Effector memory CD8-positive, alpha-beta T cell (primary cell): ENCODE data around the gene FADS6.

Experiments
- ATAC-seq: fragments of 150-1000 bp; cut with Tn5 transposase; replicated peaks from 2 replicates; pipeline ENCODE4 v1.10.0; 2021; ENCODE audit warnings: mild to moderate bottlenecking, moderate library complexity
- DNase-seq, 3 experiments: peaks; one replicate each; pipeline ENCODE4 v3.0.0; 2021
- H3K27ac Mint-ChIP-seq, 2 donors: one replicate each; pipeline ENCODE4 v1.8.0; 2022; ENCODE audit warnings: mild to moderate bottlenecking in 2 of 2, mixed read lengths in 2 of 2, moderate library complexity in 2 of 2
- H3K27me3 Mint-ChIP-seq, 2 donors: one replicate each; pipeline ENCODE4 v1.8.0; 2022; ENCODE audit warnings: mixed read lengths in 2 of 2
- H3K36me3 Mint-ChIP-seq: one replicate; pipeline ENCODE4 v1.8.0; 2022; ENCODE audit warnings: mild to moderate bottlenecking, moderate library complexity, mixed read lengths; ENCODE audit not compliant: insufficient read depth
- H3K4me1 Mint-ChIP-seq, 2 donors: one replicate each; pipeline ENCODE4 v1.8.0; 2022; ENCODE audit warnings: low read depth in 2 of 2, mixed read lengths in 2 of 2
- H3K4me3 Mint-ChIP-seq, 2 donors: one replicate each; pipeline ENCODE4 v1.8.0; 2022; ENCODE audit warnings: mild to moderate bottlenecking in 2 of 2, mixed read lengths in 2 of 2, moderate library complexity in 2 of 2
- H3K9me3 Mint-ChIP-seq, 2 donors: one replicate each; pipeline ENCODE4 v1.8.0; 2022; ENCODE audit warnings: mixed read lengths in 2 of 2

Gene FADS6

DNA sequence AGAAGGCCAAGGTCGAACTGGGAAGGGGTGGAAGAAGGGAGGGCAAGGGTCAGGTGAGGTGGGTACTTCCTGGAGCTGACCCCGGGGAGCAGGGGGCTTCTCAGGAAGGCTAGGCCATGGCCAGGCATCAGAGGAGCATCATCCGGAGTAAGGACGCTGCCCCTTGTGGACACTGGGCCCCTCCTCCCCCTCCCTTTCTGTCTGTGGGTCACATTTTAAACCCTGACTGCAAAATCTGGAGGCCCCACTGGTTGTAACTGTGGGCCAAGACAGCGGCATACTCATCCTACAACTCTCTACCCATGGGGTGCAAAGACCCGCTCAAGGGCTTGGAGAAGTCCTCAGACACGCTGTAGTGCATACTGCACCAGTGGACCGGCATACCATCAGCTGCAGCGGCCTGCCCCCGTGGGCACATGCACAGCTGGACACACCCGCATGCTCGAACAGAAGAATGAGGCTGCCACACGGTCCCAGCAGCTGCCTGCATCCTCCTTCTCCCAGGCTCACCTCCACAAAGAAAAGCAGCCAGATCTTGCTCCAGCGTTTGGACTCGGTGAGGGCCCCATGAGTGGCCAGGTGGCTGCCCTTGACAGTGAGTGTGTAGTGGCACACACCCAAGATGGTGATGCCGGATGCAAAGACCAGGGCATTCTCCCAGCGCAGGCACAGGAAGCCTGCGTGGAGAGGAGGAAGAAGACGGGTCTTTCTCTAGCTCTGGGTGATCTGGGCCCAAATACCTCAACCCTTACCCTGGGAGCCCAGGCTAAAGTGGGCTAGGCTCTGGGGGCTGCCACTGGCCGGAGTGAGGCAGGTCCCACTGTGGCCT, 1.2 kb downstream of the FADS6 start:
- Mint-ChIP-seq H3K36me3 (peaks cover 8% of the 10 kb centered on the region), H3K9me3 (no peaks in the 10 kb centered on the region), H3K4me1 (peaks cover 3 to 4% of the 10 kb centered on the region in 2 donors), H3K27ac (no peak overlapping the region), H3K27me3 (peaks cover 53 to 72% of the 10 kb centered on the region in 2 donors), H3K4me3 (no peak overlapping the region)
- DNase-seq (no peak), ATAC-seq (no peak)

DNA sequence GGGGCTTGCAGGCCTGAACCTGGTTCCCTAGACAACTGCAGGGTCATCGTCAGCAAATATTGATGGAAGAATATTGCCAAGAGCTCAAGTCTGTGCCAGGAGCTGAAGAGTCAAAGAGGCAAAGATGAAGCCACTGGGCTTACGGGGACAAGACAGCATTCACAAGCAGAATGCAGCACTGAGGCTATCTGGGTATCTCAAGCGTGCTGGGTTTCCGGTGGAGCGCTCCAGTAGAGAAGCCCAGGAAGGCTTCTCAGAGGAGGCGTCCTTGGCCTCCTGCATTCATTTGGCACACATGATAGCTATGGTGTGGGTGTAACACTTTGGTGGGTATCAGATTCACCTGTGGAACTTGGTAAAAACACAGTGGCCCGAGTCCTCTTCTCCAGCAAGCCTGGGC, 2.9 kb downstream of the FADS6 start:
- H3K9me3 Mint-ChIP-seq = no peaks in the 10 kb centered on the region
- peaks cover 8% of the 10 kb centered on the region for H3K36me3 Mint-ChIP-seq
- ATAC-seq (no peak), DNase-seq (no peak)
- peaks cover 3 to 4% of the 10 kb centered on the region in 2 donors for H3K4me1 Mint-ChIP-seq
- no peak overlapping the region for H3K27ac Mint-ChIP-seq
- H3K27me3 Mint-ChIP-seq = peaks cover 52 to 72% of the 10 kb centered on the region in 2 donors
- H3K4me3 Mint-ChIP-seq = no peak overlapping the region

DNA sequence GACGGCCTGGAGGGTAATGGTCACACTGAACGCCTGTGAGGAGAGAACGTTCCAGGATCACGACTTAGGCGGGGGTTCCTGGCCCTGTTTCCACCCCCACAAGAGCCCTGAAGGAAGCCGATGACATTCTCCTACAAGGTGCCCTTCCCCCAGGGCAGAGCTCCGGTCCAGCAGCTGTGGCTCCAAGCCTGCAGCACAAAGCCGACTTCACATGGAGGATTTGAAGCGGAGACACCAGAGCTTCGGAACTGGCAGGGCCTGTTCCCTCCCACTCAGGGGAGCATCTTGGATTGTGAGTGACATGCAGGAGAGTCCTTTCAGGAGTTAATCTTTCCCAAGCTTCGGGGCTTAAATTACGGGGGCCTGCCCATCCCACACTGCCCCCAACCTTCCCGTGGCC, 5.0 kb downstream of the FADS6 start:
- Mint-ChIP-seq H3K4me1 (no peaks in the 10 kb centered on the region), H3K27me3 (peaks cover 46 to 72% of the 10 kb centered on the region in 2 donors), H3K36me3 (peaks cover 4% of the 10 kb centered on the region), H3K9me3 (no peaks in the 10 kb centered on the region), H3K27ac (no peak overlapping the region), H3K4me3 (no peak overlapping the region)
- ATAC-seq = no peak
- no peak for DNase-seq

DNA sequence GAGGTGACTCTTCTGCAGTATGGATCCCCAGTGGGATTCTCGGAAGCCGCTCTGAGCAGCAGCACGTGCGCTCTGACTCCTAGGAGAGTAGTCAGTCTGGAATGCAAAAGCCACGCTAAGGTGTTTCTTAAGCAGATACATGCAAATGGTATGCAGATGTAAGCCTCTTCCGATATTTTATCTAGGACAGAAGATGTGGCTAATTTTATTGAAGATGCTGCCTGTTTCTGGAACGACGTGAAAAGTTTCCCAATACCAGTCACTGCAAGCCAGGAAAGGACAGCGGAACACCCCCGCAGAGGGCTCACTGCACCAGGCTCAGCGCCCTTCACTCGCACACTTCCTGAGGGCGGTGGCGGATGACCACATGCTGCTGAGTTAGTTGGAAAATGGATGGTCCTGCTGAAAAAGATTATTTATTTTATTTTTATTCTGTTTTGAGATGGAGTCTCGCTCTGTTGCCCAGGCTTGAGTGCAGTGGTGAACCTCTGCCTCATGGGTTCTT, 10.1 kb downstream of the FADS6 start:
- peaks cover 35 to 85% of the 10 kb centered on the region in 2 donors for H3K27me3 Mint-ChIP-seq

DNA sequence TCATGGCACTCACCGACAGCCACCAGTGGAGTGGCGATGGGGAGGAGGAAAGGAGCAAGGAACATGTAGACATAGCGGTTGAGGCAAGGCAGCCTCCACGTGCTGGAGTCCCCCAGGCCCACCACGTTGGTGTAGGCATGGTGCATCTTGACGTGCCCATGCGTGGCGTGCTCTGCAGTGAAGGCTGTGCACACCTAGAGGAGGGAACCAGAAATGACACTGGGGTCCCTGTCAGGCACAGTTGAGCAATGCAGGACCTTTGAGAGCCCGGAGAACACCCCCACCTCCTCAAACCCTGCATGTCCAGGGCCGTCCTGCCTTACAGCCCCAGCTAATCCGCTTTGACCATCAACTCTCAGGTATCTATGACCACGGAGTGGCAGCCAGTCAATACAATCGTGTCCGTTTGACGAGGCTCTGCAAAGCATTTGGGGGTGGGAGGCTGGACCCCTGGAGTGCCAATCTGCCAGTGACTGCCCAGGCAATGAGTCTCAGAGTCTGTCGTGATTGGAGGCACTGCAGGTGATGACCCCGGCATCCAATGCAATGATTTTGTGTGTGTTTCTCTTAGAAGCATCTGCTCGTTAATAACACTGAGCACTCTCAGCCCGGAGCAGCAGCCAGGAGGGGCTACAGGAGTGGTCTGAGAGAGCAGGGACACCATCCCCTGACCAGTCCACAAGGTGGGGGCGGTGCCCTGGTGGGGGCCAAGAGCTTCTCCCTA, 10.8 kb downstream of the FADS6 start:
- H3K27ac Mint-ChIP-seq = no peak overlapping the region
- no peak for DNase-seq
- no peak for ATAC-seq
- H3K27me3 Mint-ChIP-seq = peaks cover 35 to 85% of the 10 kb centered on the region in 2 donors
- H3K4me3 Mint-ChIP-seq = no peak overlapping the region
- H3K36me3 Mint-ChIP-seq = peaks cover 1% of the 10 kb centered on the region
- no peaks in the 10 kb centered on the region for H3K9me3 Mint-ChIP-seq
- H3K4me1 Mint-ChIP-seq = no peaks in the 10 kb centered on the region

More for the DNA sequence above, 10.1 kb downstream of the FADS6 start:
- H3K27ac Mint-ChIP-seq = no peak overlapping the region
- no peaks in the 10 kb centered on the region for H3K9me3 Mint-ChIP-seq
- no peak overlapping the region for H3K4me3 Mint-ChIP-seq
- ATAC-seq (no peak), DNase-seq (no peak)
- H3K4me1 Mint-ChIP-seq = no peaks in the 10 kb centered on the region
- no peaks in the 10 kb centered on the region for H3K36me3 Mint-ChIP-seq

DNA sequence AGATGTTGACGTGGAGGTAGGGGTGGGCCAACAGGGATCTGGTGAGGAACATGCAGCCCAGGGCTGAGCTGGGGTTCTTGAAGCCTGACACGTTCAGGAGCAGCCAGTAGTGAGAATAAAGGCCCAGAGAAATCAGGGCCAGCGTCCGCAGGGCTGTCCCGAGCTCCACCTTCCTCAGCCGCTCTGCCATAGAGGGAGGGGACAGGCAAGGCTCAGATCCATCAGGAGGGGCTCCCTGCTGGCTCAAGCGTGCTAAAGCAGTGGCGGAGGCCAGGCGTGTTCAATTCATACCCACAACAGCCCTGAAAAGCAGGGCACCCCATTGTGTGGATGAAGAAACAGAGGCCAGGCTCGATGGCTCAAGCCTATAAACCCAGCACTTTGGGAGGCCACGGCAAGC, 12.4 kb downstream of the FADS6 start:
- ATAC-seq = no peak
- no peaks in the 10 kb centered on the region for H3K9me3 Mint-ChIP-seq

DNA sequence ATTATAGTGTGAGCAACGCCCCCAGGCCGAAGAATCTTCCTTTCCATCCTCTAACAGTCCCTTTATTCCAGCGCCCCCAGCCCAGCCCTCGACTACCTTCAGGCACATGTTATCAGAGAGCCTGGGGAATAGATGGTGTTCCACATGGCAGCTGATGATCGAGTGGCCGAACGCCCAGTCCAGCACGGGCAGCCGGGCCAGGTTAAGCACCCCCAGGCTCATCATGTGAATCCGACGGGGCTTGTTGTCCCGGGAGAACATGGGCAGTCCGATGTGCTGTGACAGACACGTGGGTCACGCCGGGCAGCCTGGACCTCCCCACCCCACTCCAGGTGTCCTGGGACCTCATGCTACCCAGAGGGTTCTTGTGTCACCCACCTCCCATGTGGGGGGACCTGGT, 14.1 kb downstream of the FADS6 start:
- Mint-ChIP-seq H3K4me1 (no peaks in the 10 kb centered on the region), H3K27ac (no peak overlapping the region), H3K9me3 (no peaks in the 10 kb centered on the region), H3K4me3 (no peak overlapping the region), H3K27me3 (peaks cover 10 to 52% of the 10 kb centered on the region in 2 donors), H3K36me3 (peaks cover 7% of the 10 kb centered on the region)
- ATAC-seq (no peak), DNase-seq (no peak)

More for the DNA sequence above, 12.4 kb downstream of the FADS6 start:
- no peak for DNase-seq
- H3K27me3 Mint-ChIP-seq = peaks cover 23 to 69% of the 10 kb centered on the region in 2 donors
- no peaks in the 10 kb centered on the region for H3K4me1 Mint-ChIP-seq
- peaks cover 7% of the 10 kb centered on the region for H3K36me3 Mint-ChIP-seq
- no peak overlapping the region for H3K27ac Mint-ChIP-seq
- no peak overlapping the region for H3K4me3 Mint-ChIP-seq

DNA sequence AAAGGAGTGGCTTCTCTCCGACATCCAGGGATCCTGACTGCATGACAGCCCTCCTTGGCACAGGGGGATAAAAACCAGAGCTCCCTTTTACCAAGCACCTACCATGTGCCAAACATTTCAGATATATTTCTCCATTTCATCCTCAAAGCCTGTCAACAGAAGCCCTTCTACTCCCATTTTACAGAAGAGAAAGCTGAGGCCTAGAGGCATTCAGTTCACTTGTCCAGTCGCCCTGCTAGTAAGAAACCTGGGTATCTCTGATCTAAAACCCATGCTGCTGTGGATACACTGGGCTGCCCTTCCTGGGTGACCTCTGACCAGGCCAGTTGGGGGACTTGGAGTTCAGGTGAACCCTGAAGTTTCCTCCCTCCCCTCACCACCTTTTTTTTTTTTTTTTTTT, 14.8 kb downstream of the FADS6 start:
- ATAC-seq (no peak), DNase-seq (no peak)
- H3K9me3 Mint-ChIP-seq = no peaks in the 10 kb centered on the region
- peaks cover 4 to 5% of the 10 kb centered on the region in 2 donors for H3K4me1 Mint-ChIP-seq
- peaks cover 11% of the 10 kb centered on the region for H3K36me3 Mint-ChIP-seq
- no peak overlapping the region for H3K27ac Mint-ChIP-seq
- H3K4me3 Mint-ChIP-seq = no peak overlapping the region
- peaks cover 6 to 45% of the 10 kb centered on the region in 2 donors for H3K27me3 Mint-ChIP-seq

DNA sequence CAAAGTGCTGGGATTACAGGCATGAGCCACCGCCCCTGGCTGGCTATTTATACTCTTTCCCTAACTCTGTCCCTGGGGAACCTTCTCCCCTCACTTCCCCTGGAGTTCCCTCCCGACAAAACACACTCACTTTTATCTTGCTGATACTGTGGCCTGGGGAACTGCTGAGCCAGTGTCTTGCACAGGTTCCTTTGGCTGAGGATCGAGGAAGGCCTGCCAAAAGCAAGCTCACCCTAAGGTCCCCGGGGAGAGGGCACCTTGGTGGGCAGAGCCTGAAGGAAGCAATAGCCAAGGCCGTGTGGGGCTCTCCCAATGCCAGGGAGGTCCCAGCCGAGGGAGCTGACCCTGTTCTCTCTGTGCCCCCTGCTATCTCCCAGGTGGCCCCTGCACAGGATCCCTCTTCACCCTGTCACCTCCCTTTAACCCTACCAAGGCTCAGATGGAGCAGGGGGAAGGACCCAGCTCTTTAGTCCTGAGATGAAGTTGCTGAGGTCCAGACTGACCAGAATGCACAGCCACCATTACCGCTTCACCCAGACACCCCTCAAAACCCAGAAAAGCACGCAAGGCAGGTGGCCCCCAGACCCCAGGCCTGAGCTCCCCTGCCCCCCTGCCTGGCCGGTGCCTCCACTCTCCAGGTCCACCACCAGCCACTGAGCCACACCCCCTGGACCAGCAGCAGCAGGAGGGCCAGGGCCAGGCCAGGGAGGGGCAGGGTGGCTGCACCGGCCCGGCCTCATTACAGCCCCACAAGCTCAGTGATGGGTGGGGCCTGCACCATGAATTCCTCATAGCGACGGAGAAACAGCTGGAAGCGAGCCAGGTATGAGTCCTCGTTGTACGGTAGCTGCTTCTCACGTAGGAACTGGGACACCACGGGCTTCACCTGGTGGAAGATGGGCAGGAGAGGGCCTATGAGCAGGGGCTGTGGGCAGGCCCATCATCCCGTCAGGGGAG, 15.6 kb downstream of the FADS6 start:
- no peak overlapping the region for H3K27ac Mint-ChIP-seq
- H3K27me3 Mint-ChIP-seq = peaks cover under 1 to 37% of the 10 kb centered on the region in 2 donors
- peaks cover 4 to 5% of the 10 kb centered on the region in 2 donors for H3K4me1 Mint-ChIP-seq
- no peaks in the 10 kb centered on the region for H3K9me3 Mint-ChIP-seq
- DNase-seq = no peak
- H3K36me3 Mint-ChIP-seq = peaks cover 18% of the 10 kb centered on the region
- H3K4me3 Mint-ChIP-seq = no peak overlapping the region
- no peak for ATAC-seq

DNA sequence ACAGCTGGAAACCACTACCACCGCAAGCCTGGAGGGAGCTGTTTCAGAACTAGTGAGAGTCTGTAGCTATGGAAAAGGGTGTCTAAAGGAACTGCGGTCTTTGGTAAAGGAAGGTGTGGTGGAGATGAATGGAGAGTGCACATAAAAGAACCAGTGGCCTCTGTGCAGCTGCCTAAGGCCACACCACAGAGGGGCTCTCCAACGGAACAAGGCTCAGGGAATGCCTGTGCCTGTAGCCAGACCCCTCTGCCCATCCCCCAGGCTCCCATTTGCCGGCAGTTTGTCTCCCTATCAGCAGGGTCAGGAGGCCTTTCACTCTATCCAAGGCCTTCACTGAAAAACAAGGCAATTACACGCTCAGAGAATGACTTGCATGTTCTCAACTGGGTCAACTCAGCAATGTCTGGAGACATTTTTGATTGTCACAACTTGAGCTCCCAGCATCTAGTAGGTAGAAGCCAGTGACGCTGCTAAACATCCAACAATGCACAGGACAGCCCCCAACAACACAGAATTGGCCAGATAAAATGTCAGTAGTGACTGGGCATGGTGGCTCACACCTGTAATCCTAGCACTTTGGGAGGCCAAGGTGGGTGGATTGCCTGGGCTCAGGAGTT, 17.3 kb downstream of the FADS6 start:
- ATAC-seq (no peak), DNase-seq (no peak)
- peaks cover 19% of the 10 kb centered on the region for H3K36me3 Mint-ChIP-seq
- no peaks in the 10 kb centered on the region for H3K9me3 Mint-ChIP-seq
- H3K4me1 Mint-ChIP-seq = peaks cover 14 to 19% of the 10 kb centered on the region in 2 donors
- peaks cover 0 to 19% of the 10 kb centered on the region in 2 donors for H3K27me3 Mint-ChIP-seq
- H3K27ac Mint-ChIP-seq = no peak overlapping the region
- no peak overlapping the region for H3K4me3 Mint-ChIP-seq

DNA sequence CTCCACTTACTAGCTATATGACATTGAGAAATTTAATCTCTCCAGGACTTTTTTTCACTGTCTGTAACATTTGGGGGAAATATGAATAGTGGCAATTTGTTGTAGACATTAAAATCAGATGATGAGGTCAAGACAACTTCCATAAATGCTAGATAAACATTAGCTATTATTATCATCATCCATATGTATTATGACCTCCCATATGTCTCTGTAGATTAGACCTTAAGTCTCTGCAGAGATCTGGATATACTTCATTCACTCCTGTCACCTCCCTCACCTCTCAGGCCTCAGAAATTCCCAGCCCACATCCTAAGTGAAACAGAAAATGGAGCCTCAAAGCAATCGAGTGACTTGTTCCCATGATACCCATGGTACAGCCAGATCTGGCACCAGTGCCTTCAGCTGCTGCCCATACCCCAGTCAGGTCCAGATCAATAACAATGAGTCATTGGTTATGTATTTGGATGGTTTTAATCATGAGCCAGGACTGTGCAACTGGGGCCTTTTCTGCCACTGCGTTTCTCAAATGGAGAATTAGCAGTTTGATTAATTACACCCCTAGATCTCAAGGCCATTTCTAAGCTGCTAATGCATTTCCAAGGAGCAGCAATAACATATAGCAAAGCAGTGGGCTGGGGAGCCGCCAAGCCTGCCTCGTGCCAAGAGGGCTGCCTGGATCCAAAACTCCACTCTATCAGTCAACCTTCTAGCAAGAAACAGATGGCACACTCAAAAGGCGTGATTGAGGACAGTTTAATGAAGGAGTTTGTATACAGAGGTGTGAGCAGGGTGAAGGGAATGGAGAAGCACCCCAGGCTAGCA, 18.1 kb downstream of the FADS6 start:
- Mint-ChIP-seq H3K27me3 (peaks cover 0 to 12% of the 10 kb centered on the region in 2 donors), H3K9me3 (no peaks in the 10 kb centered on the region), H3K4me3 (no peak overlapping the region), H3K4me1 (peaks cover 15 to 21% of the 10 kb centered on the region in 2 donors), H3K27ac (no peak overlapping the region), H3K36me3 (peaks cover 19% of the 10 kb centered on the region)
- ATAC-seq (no peak), DNase-seq (no peak)

DNA sequence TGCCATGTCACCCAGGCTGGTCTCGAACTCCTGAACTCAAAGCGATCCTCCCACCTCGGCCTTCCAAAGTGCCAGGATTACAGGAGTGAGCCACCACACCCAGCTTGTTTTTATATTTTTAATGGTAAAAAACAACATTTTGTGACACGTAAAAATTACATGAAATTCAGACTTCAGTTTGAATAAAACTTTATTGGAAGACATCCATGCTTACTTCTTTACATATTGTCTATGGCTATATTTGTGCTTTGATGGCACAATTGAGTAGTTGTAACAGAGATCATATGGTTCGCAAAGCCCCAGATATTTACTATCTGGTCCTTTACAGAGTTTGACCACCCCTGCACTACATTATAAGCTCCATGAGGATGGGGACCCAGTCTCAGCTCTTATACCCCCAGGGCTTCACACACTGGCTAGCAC, 18.8 kb downstream of the FADS6 start:
- no peak for DNase-seq
- H3K9me3 Mint-ChIP-seq = no peaks in the 10 kb centered on the region
- no peak for ATAC-seq
- H3K4me1 Mint-ChIP-seq = peaks cover 15 to 21% of the 10 kb centered on the region in 2 donors
- H3K27me3 Mint-ChIP-seq = peaks cover 0 to 5% of the 10 kb centered on the region in 2 donors
- H3K36me3 Mint-ChIP-seq = peaks cover 19% of the 10 kb centered on the region
- no peak overlapping the region for H3K4me3 Mint-ChIP-seq
- no peak overlapping the region for H3K27ac Mint-ChIP-seq
